IPS-18c (cell line): ENCODE results near the gene SLC14A1.
"Not testable (repeated sequence)": the region's sequence is repeated elsewhere in the genome, so short reads cannot be mapped to it uniquely, and the experiment has no call there.

ENCODE experiments used
- H3K4me3 ChIP-seq: 2 replicates; pipeline ENCODE4 v1.7.0; 2013; ENCODE audit warnings: low read depth, mild to moderate bottlenecking, low read length, moderate library complexity; ENCODE audit not compliant: insufficient read depth
- H3K9me3 ChIP-seq: one replicate; pipeline ENCODE4 v1.6.1; 2013; ENCODE audit warnings: mild to moderate bottlenecking, low read length, moderate library complexity; ENCODE audit not compliant: control insufficient read depth, insufficient read depth

Gene SLC14A1

GRCh38 chr18:45741056-45741455 lies 17.1 kb downstream of the SLC14A1 start:
- no peaks in the 10 kb centered on the region for H3K9me3 ChIP-seq

GRCh38 chr18:45745817-45746461 lies 22.0 kb downstream of the SLC14A1 start:
- no peaks in the 10 kb centered on the region for H3K9me3 ChIP-seq
- H3K4me3 ChIP-seq: no peak overlapping the region

More at GRCh38 chr18:45741056-45741455, 17.1 kb downstream of the SLC14A1 start:
- no peak overlapping the region for H3K4me3 ChIP-seq

GRCh38 chr18:45748501-45748900 lies 24.5 kb downstream of the SLC14A1 start:
- Histone ChIP-seq H3K4me3 (no peak overlapping the region), H3K9me3 (no peaks in the 10 kb centered on the region)

- H3K4me3 ChIP-seq: no peak overlapping the region
Observed at GRCh38 chr18:45749918-45750689, 26.1 kb downstream of the SLC14A1 start.

GRCh38 chr18:45751766-45752165 lies 27.8 kb downstream of the SLC14A1 start:
- Histone ChIP-seq H3K4me3 (no peak overlapping the region), H3K9me3 (no peaks in the 10 kb centered on the region)

More at GRCh38 chr18:45749918-45750689, 26.1 kb downstream of the SLC14A1 start:
- H3K9me3 ChIP-seq: no peaks in the 10 kb centered on the region

- Histone ChIP-seq H3K4me3 (no peak overlapping the region), H3K9me3 (no peaks in the 10 kb centered on the region)
Observed at GRCh38 chr18:45752681-45753080, 28.7 kb downstream of the SLC14A1 start.

- H3K9me3 ChIP-seq: no peaks in the 10 kb centered on the region
- H3K4me3 ChIP-seq: no peak overlapping the region
Observed at GRCh38 chr18:45753286-45753685, 29.3 kb downstream of the SLC14A1 start.

- no peaks in the 10 kb centered on the region for H3K9me3 ChIP-seq
- no peak overlapping the region for H3K4me3 ChIP-seq
Observed at GRCh38 chr18:45755934-45756333, 32.0 kb downstream of the SLC14A1 start.

GRCh38 chr18:45757005-45757404 lies 33.0 kb downstream of the SLC14A1 start:
- Histone ChIP-seq H3K9me3 (no peaks in the 10 kb centered on the region), H3K4me3 (no peak overlapping the region)

GRCh38 chr18:45757644-45758043 lies 33.7 kb downstream of the SLC14A1 start:
- not testable (repeated sequence) for H3K9me3 ChIP-seq, H3K4me3 ChIP-seq

- Histone ChIP-seq H3K9me3 (no peaks in the 10 kb centered on the region), H3K4me3 (no peak overlapping the region)
Observed at GRCh38 chr18:45760462-45761036, 36.6 kb downstream of the SLC14A1 start.

GRCh38 chr18:45761512-45762114 lies 37.6 kb downstream of the SLC14A1 start:
- Histone ChIP-seq H3K9me3 (no peaks in the 10 kb centered on the region), H3K4me3 (no peak overlapping the region)

GRCh38 chr18:45764000-45764686 lies 40.2 kb downstream of the SLC14A1 start:
- no peak overlapping the region for H3K4me3 ChIP-seq
- no peaks in the 10 kb centered on the region for H3K9me3 ChIP-seq

- Histone ChIP-seq H3K4me3 (no peak overlapping the region), H3K9me3 (no peaks in the 10 kb centered on the region)
Observed at GRCh38 chr18:45765796-45766195, 41.8 kb downstream of the SLC14A1 start.

- Histone ChIP-seq H3K9me3 (no peaks in the 10 kb centered on the region), H3K4me3 (no peak overlapping the region)
Observed at GRCh38 chr18:45771587-45772480, 47.9 kb downstream of the SLC14A1 start.

GRCh38 chr18:45774065-45774521 lies 50.1 kb downstream of the SLC14A1 start:
- Histone ChIP-seq H3K9me3 (no peaks in the 10 kb centered on the region), H3K4me3 (no peak overlapping the region)
